Lower leg skin (tissue), 3 donors: ENCODE data around the gene RRP9.

Experiments
- POLR2A ChIP-seq, 2 donors: fragments of 450-650 bp; IDR thresholded peaks; one replicate each; pipeline ENCODE4 v1.6.1; 2016 to 2017; ENCODE audit warnings: antibody characterized with exemption in 2 of 2, mild to moderate bottlenecking in 1 of 2, moderate library complexity in 1 of 2
- TF ChIP-seq, protein P1 (sequence below), 3 donors: fragments of 450-650 bp; IDR thresholded peaks; one replicate each; pipeline ENCODE4 v1.5.1; 2016; ENCODE audit warnings: antibody characterized with exemption in 3 of 3, mild to moderate bottlenecking in 3 of 3, moderate library complexity in 2 of 3

GRCh38 chr3:51955175-51955892, 13.6 kb upstream of the RRP9 start, which contains the start of gene GPR62:
- TF ChIP-seq, protein P1, sequence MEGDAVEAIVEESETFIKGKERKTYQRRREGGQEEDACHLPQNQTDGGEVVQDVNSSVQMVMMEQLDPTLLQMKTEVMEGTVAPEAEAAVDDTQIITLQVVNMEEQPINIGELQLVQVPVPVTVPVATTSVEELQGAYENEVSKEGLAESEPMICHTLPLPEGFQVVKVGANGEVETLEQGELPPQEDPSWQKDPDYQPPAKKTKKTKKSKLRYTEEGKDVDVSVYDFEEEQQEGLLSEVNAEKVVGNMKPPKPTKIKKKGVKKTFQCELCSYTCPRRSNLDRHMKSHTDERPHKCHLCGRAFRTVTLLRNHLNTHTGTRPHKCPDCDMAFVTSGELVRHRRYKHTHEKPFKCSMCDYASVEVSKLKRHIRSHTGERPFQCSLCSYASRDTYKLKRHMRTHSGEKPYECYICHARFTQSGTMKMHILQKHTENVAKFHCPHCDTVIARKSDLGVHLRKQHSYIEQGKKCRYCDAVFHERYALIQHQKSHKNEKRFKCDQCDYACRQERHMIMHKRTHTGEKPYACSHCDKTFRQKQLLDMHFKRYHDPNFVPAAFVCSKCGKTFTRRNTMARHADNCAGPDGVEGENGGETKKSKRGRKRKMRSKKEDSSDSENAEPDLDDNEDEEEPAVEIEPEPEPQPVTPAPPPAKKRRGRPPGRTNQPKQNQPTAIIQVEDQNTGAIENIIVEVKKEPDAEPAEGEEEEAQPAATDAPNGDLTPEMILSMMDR (IDR thresholded peaks at IDR 0.05) = no peak
- no peak for TF ChIP-seq POLR2A (IDR thresholded peaks at IDR 0.05)
